Panc1 (cell line): ENCODE measurements around the gene GREB1L. TPM values are rescaled to one million over a fixed set of nuclear protein-coding genes. Genes with fewer than 3 reads are reported as not detected.

Experiments used
- ATAC-seq: fragments of 200-7000 bp; cut with Tn5 transposase; 2 replicates; pipeline ENCODE4 v1.9.1; 2020; ENCODE audit warnings: mild to moderate bottlenecking, moderate library complexity
- BruUV-seq: library from RNA; stranded (reverse); fragments of 400-500 nt; replicated peaks from 2 replicates; lab custom pipeline; 2021; lab: Mats Ljungman, UMichigan
- CTCF ChIA-PET: fragments of 300-600 bp; sonication (Branson Sonifier 250); formaldehyde crosslinking; loops from one replicate; lab custom pipeline; 2022; ENCODE audit warnings: antibody characterized with exemption; lab: Charles Lee
- POLR2A ChIA-PET: fragments of 300-600 bp; sonication (Branson Sonifier 250); formaldehyde crosslinking; loops from one replicate; lab custom pipeline; 2022; ENCODE audit warnings: antibody characterized with exemption; lab: Charles Lee
- DNase-seq: peaks from one replicate; pipeline ENCODE4 v3.0.0-alpha.2; 2010; ENCODE audit warnings: low read depth, low spot score
- H3K27ac ChIP-seq: 2 replicates; pipeline ENCODE4 v1.5.1; 2011; ENCODE audit warnings: mild to moderate bottlenecking, low read length, inconsistent platforms
- H3K27me3 ChIP-seq: fragments of 200-500 bp; sonication (Bioruptor generic); 2 replicates; pipeline ENCODE4 v1.6.0; 2014; ENCODE audit warnings: low read length, inconsistent platforms; ENCODE audit not compliant: control insufficient read depth, insufficient read depth
- H3K36me3 ChIP-seq: fragments of 200-500 bp; sonication (Bioruptor generic); 2 replicates; pipeline ENCODE4 v1.5.1; 2014; ENCODE audit warnings: inconsistent platforms, mild to moderate bottlenecking, low read length, moderate library complexity; ENCODE audit not compliant: control insufficient read depth, insufficient read depth
- H3K4me1 ChIP-seq: 2 replicates; pipeline ENCODE4 v1.5.1; 2011; ENCODE audit warnings: inconsistent platforms, mild to moderate bottlenecking, low read length, moderate library complexity; ENCODE audit not compliant: control insufficient read depth, insufficient read depth
- H3K4me3 ChIP-seq, 2 experiments: 2 replicates each; pipeline ENCODE4 v1.5.1; 2011 to 2012; ENCODE audit warnings: low read depth in 2 of 2, low read length in 2 of 2, mild to moderate bottlenecking in 2 of 2, inconsistent platforms in 1 of 2, moderate library complexity in 1 of 2
- H3K9me3 ChIP-seq: fragments of 200-500 bp; sonication (Bioruptor generic); 2 replicates; pipeline ENCODE4 v1.5.1; 2014; ENCODE audit warnings: low read depth, mild to moderate bottlenecking, inconsistent platforms, low read length, moderate library complexity; ENCODE audit not compliant: control insufficient read depth, insufficient read depth
- POLR2AphosphoS5 ChIP-seq: IDR thresholded peaks from 2 replicates; pipeline ENCODE4 v1.6.1; 2012; ENCODE audit warnings: mild to moderate bottlenecking, low read depth, low read length, moderate library complexity
- SIN3A ChIP-seq: IDR thresholded peaks from 2 replicates; pipeline ENCODE4 v1.6.1; 2012; ENCODE audit warnings: low read depth, mild to moderate bottlenecking, low read length, moderate library complexity, borderline replicate concordance; ENCODE audit not compliant: insufficient read depth
- TCF7L2 ChIP-seq: IDR thresholded peaks from 2 replicates; pipeline ENCODE4 v1.6.1; 2011; ENCODE audit warnings: mild to moderate bottlenecking, low read depth, low read length, inconsistent platforms
- in situ Hi-C: cut with HindIII; loops from 2 replicates; pipeline ENCODE4 v1.10.0; 2016; ENCODE audit warnings: low sequenced_read_pairs, low pct_unique_long_range_greater_than_20kb
- intact Hi-C: fragments of 100-400 bp; cut with micrococcal nuclease; formaldehyde crosslinking; loops from one replicate; pipeline ENCODE4 v1.10.0; 2022; ENCODE audit not compliant: unreplicated experiment
- total RNA-seq: library from RNA; stranded (reverse); gene quantifications from one replicate; pipeline ENCODE4 v1.2.1, GENCODE V29; 2021; ENCODE audit not compliant: unreplicated experiment
- TF ChIP-seq, protein P1 (sequence below): fragments of 450-650 bp; IDR thresholded peaks from 2 replicates; pipeline ENCODE4 v1.5.1; 2017; ENCODE audit warnings: mild to moderate bottlenecking
- TF ChIP-seq, protein P2 (sequence below), 2 experiments: IDR thresholded peaks; 2 replicates each; pipeline ENCODE4 v1.6.1; 2011 to 2012; ENCODE audit warnings: low read depth in 2 of 2, control low read depth in 1 of 2, low read length in 1 of 2, mild to moderate bottlenecking in 1 of 2, moderate library complexity in 1 of 2; ENCODE audit not compliant: insufficient read depth in 1 of 2

GREB1L gene
- total RNA-seq, 1 experiment from 2014 or later: 11.0 TPM

DNA sequence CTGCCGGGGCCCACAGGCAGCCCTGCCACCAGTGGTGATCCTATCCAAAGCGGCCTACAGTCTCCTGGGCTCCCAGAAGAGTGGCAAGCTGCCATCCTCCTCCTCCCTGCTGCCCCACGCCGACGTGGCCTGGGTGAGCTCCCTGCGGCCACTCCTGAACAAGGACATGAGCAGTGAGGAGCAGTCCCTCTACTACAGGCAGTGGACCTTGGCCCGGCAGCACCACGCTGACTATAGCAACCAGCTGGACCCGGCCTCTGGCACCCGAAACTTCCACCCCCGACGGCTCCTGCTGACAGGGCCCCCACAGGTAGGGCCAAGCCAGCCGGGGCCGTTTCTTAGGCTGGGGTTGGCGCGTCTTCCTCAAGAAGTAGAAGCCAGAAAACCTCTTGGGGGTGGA, 258.0 kb downstream of the GREB1L start:
- Histone ChIP-seq H3K9me3 (no peaks in the 10 kb centered on the region), H3K4me1 (no peaks in the 10 kb centered on the region), H3K27ac (no peak overlapping the region), H3K36me3 (no peaks in the 10 kb centered on the region), H3K27me3 (no peaks in the 10 kb centered on the region), H3K4me3 (no peak overlapping the region)
- DNase-seq (no peak), ATAC-seq (no peak)
- in situ Hi-C loops: no loop called here
- TF ChIP-seq, protein P1, sequence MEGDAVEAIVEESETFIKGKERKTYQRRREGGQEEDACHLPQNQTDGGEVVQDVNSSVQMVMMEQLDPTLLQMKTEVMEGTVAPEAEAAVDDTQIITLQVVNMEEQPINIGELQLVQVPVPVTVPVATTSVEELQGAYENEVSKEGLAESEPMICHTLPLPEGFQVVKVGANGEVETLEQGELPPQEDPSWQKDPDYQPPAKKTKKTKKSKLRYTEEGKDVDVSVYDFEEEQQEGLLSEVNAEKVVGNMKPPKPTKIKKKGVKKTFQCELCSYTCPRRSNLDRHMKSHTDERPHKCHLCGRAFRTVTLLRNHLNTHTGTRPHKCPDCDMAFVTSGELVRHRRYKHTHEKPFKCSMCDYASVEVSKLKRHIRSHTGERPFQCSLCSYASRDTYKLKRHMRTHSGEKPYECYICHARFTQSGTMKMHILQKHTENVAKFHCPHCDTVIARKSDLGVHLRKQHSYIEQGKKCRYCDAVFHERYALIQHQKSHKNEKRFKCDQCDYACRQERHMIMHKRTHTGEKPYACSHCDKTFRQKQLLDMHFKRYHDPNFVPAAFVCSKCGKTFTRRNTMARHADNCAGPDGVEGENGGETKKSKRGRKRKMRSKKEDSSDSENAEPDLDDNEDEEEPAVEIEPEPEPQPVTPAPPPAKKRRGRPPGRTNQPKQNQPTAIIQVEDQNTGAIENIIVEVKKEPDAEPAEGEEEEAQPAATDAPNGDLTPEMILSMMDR: no peak
- TF ChIP-seq, protein P2, sequence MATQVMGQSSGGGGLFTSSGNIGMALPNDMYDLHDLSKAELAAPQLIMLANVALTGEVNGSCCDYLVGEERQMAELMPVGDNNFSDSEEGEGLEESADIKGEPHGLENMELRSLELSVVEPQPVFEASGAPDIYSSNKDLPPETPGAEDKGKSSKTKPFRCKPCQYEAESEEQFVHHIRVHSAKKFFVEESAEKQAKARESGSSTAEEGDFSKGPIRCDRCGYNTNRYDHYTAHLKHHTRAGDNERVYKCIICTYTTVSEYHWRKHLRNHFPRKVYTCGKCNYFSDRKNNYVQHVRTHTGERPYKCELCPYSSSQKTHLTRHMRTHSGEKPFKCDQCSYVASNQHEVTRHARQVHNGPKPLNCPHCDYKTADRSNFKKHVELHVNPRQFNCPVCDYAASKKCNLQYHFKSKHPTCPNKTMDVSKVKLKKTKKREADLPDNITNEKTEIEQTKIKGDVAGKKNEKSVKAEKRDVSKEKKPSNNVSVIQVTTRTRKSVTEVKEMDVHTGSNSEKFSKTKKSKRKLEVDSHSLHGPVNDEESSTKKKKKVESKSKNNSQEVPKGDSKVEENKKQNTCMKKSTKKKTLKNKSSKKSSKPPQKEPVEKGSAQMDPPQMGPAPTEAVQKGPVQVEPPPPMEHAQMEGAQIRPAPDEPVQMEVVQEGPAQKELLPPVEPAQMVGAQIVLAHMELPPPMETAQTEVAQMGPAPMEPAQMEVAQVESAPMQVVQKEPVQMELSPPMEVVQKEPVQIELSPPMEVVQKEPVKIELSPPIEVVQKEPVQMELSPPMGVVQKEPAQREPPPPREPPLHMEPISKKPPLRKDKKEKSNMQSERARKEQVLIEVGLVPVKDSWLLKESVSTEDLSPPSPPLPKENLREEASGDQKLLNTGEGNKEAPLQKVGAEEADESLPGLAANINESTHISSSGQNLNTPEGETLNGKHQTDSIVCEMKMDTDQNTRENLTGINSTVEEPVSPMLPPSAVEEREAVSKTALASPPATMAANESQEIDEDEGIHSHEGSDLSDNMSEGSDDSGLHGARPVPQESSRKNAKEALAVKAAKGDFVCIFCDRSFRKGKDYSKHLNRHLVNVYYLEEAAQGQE (IDR thresholded peaks at IDR 0.05; ENCODE audit: insufficient read depth in 1 of 2, low read depth in 2 of 2, low read length in 1 of 2): no peak
- TF ChIP-seq TCF7L2: no peak
- no peak for TF ChIP-seq SIN3A
- TF ChIP-seq POLR2AphosphoS5: no peak
- intact Hi-C loops: no loop called here
- CTCF ChIA-PET: no interaction called here
- no TSS peak for BruUV-seq
- POLR2A ChIA-PET: no interaction called here

DNA sequence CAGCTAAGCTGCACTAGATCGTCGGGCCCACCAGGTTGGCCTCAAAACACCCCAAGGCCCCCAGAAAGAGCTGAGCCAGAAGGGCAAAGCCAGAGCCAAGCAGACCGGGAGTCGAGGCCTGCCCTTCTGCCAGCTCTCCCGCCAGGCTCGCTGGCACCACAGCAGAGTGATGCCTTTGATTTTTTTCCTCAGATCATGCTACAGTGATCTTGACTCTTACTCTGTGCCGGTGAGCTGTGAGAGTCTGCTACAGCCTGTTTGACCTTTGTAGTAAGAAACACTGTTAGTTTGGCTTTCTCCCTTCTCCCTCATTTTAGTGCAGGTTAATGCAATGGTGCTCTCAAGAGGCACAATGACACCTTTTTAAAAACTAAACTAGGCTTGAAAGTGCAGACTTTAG, 260.6 kb downstream of the GREB1L start:
- Histone ChIP-seq H3K9me3 (no peaks in the 10 kb centered on the region), H3K4me3 (no peak overlapping the region), H3K4me1 (no peaks in the 10 kb centered on the region), H3K27ac (no peak overlapping the region), H3K36me3 (no peaks in the 10 kb centered on the region), H3K27me3 (no peaks in the 10 kb centered on the region)
- ChIA-PET CTCF (no interaction called here), POLR2A (no interaction called here)
- no peak for TF ChIP-seq SIN3A
- TF ChIP-seq, protein P2 (IDR thresholded peaks at IDR 0.05; ENCODE audit: insufficient read depth in 1 of 2, low read depth in 2 of 2, low read length in 1 of 2): no peak
- TF ChIP-seq POLR2AphosphoS5: no peak
- no peak for TF ChIP-seq TCF7L2
- TF ChIP-seq, protein P1: no peak
- BruUV-seq: no TSS peak
- intact Hi-C loops (no loop called here), in situ Hi-C loops (no loop called here)
- ATAC-seq (no peak), DNase-seq (no peak)
